ENCODE data around the gene OSBPL6. TPM values are rescaled to one million over a fixed set of nuclear protein-coding genes. Genes with fewer than 3 reads are reported as not detected.
A peak's percentile ranks its signal among the peaks of the same experiment; 100 is the strongest.

The OSBPL6 gene
- polyA plus RNA-seq, 1 donor (not counting 4 experiments of a cell fraction or from before 2014, with no cell fraction given): 11.6 TPM

DNA sequence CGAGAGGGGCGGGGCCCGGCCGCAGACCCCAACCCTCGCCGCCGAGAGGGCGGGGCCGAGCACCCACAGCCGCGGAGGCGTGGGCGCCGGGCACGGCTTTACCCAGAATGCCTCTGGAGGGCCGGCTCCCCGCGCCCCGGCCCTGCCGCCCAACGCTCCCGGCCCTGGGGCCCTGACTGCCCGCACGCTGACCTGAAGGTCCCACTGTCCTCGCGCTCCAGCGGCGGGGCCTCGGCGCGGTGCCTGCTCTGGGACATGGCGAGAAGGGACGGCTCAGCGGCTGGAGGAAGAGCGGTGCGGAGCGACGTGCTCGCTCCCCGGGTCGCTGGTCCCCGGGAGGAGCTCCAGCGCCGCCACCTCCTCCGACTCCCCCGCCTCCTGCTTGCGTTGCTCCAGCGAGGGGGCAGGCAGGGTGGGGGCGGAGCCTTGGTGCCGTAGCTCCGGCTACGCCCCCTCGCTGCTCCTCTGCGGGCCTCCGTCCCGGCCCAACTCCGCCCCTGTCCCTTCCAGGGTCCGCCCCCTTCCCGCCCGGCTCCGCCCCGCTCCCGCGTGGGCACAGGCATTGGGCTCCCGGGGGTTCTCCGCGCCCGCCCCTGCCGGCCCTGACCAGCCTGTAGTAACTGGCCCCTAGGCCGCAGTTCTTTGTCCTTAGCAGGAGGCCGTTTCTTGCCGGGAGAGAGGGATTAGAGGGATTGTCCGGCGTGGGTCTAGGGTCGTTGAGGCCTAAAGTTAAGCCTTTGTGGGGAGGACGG, 256.6 kb downstream of the OSBPL6 start, which contains the start of the genes PJVK and PRKRA:
Gene PJVK, plus strand, starts transcription at position 605 of the 752 bp plus-strand sequence. CDS start 2,032 bp downstream, outside the sequence.
Gene PRKRA, minus strand, starts transcription at position 402 of the 752 bp plus-strand sequence. Its CDS starts 145 bp downstream, at position 257.
- Histone ChIP-seq H3K9me3 (ENCODE audit: control insufficient read depth, low read depth, low read length) (no peaks in the 10 kb centered on the region), H3K4me1 (ENCODE audit: control insufficient read depth, extremely low read depth, insufficient read depth, low read length) (peaks cover 21% of the 10 kb centered on the region), H3K4me2 (ENCODE audit: control insufficient read depth, extremely low read depth, insufficient read depth, low read depth, low read length) (peak within 1 kb of the TSS; percentile 94), H3K79me2 (ENCODE audit: control insufficient read depth, insufficient read depth, low read length) (peaks cover 25% of the 10 kb centered on the region), H2AFZ (ENCODE audit: control insufficient read depth, low read length) (peak within 1 kb of the TSS; percentile 96), H3K4me3 (ENCODE audit: control insufficient read depth in 2 of 3, extremely low read depth in 1 of 3, insufficient read depth in 2 of 3, low read depth in 1 of 3, low read length in 3 of 3) (peak within 1 kb of the TSS; percentile 74 to 95 (median 83)), H4K20me1 (ENCODE audit: control insufficient read depth, extremely low read depth, insufficient read depth, low read length) (no peaks in the 10 kb centered on the region), H3K27me3 (ENCODE audit: control insufficient read depth, extremely low read depth, insufficient read depth, low read length) (no peaks in the 10 kb centered on the region), H3K9me1 (ENCODE audit: control insufficient read depth, extremely low read depth, insufficient read depth, low read length) (no peaks in the 10 kb centered on the region), H3K27ac (ENCODE audit: control insufficient read depth, insufficient read depth, low read length) (peak within 1 kb of the TSS; percentile 96), H3K9ac (ENCODE audit: control insufficient read depth, extremely low read depth, insufficient read depth, low read length) (peak within 1 kb of the TSS; percentile 95), H3K36me3 (ENCODE audit: control insufficient read depth in 2 of 2, extremely low read depth in 1 of 2, insufficient read depth in 2 of 2, low read length in 2 of 2) (peaks cover 0 to 1% of the 10 kb centered on the region in 2 experiments)
- FAIRE-seq (peak; percentile 53), DNase-seq (ENCODE audit: low read depth, low spot score) (peak; percentile 25)
- dilution Hi-C loops (cut with MboI; ENCODE audit: extremely low pct_ligation_motif_present, low sequenced_read_pairs): no loop called here
- no peak for TF ChIP-seq EZH2 (IDR thresholded peaks at IDR 0.05; ENCODE audit: low read length)
- TF ChIP-seq, protein P1, sequence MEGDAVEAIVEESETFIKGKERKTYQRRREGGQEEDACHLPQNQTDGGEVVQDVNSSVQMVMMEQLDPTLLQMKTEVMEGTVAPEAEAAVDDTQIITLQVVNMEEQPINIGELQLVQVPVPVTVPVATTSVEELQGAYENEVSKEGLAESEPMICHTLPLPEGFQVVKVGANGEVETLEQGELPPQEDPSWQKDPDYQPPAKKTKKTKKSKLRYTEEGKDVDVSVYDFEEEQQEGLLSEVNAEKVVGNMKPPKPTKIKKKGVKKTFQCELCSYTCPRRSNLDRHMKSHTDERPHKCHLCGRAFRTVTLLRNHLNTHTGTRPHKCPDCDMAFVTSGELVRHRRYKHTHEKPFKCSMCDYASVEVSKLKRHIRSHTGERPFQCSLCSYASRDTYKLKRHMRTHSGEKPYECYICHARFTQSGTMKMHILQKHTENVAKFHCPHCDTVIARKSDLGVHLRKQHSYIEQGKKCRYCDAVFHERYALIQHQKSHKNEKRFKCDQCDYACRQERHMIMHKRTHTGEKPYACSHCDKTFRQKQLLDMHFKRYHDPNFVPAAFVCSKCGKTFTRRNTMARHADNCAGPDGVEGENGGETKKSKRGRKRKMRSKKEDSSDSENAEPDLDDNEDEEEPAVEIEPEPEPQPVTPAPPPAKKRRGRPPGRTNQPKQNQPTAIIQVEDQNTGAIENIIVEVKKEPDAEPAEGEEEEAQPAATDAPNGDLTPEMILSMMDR (optimal IDR thresholded peaks at IDR 0.05 in 1 of 3, IDR thresholded peaks at IDR 0.05 in 1 of 3, conservative IDR thresholded peaks at IDR 0.05 in 1 of 3; ENCODE audit: extremely low read depth in 1 of 3, insufficient read depth in 2 of 3, low read length in 3 of 3): no peak

DNA sequence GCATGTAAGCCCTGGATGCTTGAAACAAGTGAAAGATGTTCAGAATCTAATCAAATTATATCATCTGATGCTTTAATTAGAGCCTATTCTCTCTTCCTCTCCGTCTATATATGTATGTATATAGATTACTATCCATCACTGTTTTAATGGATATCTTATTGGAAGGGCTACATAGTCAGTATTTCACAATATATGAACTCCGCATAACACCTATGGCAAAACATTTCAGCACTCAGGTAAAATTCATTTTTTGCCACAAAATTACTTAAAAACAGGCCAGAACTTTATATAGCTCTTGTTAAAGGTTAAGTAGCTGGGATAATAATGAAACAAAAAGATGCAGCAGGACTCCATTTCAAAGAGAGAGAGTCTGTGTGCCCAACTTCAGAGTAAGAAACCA, 258.0 kb downstream of the OSBPL6 start:
- no peak for FAIRE-seq
- no peak for DNase-seq (ENCODE audit: low read depth, low spot score)
- no peak overlapping the region for H3K4me3 ChIP-seq (ENCODE audit: control insufficient read depth in 2 of 3, extremely low read depth in 1 of 3, insufficient read depth in 2 of 3, low read depth in 1 of 3, low read length in 3 of 3)
- no peak overlapping the region for H2AFZ ChIP-seq (ENCODE audit: control insufficient read depth, low read length)
- H3K4me2 ChIP-seq (ENCODE audit: control insufficient read depth, extremely low read depth, insufficient read depth, low read depth, low read length): peak overlapping the region; percentile 94
- no peak overlapping the region for H3K27ac ChIP-seq (ENCODE audit: control insufficient read depth, insufficient read depth, low read length)
- dilution Hi-C loops (cut with MboI; ENCODE audit: extremely low pct_ligation_motif_present, low sequenced_read_pairs): no loop called here
- H3K4me1 ChIP-seq (ENCODE audit: control insufficient read depth, extremely low read depth, insufficient read depth, low read length): peaks cover 21% of the 10 kb centered on the region
- H3K9me3 ChIP-seq (ENCODE audit: control insufficient read depth, low read depth, low read length): no peaks in the 10 kb centered on the region
- peaks cover 0 to 1% of the 10 kb centered on the region in 2 experiments for H3K36me3 ChIP-seq (ENCODE audit: control insufficient read depth in 2 of 2, extremely low read depth in 1 of 2, insufficient read depth in 2 of 2, low read length in 2 of 2)
- H3K27me3 ChIP-seq (ENCODE audit: control insufficient read depth, extremely low read depth, insufficient read depth, low read length): no peaks in the 10 kb centered on the region
- TF ChIP-seq EZH2 (IDR thresholded peaks at IDR 0.05; ENCODE audit: low read length): no peak
- TF ChIP-seq, protein P1 (optimal IDR thresholded peaks at IDR 0.05 in 1 of 3, IDR thresholded peaks at IDR 0.05 in 1 of 3, conservative IDR thresholded peaks at IDR 0.05 in 1 of 3; ENCODE audit: extremely low read depth in 1 of 3, insufficient read depth in 2 of 3, low read length in 3 of 3): no peak
- H3K9me1 ChIP-seq (ENCODE audit: control insufficient read depth, extremely low read depth, insufficient read depth, low read length): no peaks in the 10 kb centered on the region
- H3K79me2 ChIP-seq (ENCODE audit: control insufficient read depth, insufficient read depth, low read length): peaks cover 25% of the 10 kb centered on the region
- no peaks in the 10 kb centered on the region for H4K20me1 ChIP-seq (ENCODE audit: control insufficient read depth, extremely low read depth, insufficient read depth, low read length)
- no peak overlapping the region for H3K9ac ChIP-seq (ENCODE audit: control insufficient read depth, extremely low read depth, insufficient read depth, low read length)

Other genes starting within 250 kb of the OSBPL6 start
- gene PDE11A, start 121.7 kb upstream of the OSBPL6 start, polyA plus RNA-seq: 0.01 to 0.05 TPM (median 0.04 TPM) in 3 replicates
- gene RBM45, start 82.1 kb upstream of the OSBPL6 start, polyA plus RNA-seq: 11.2 to 19.1 TPM (median 12.0 TPM) in 3 replicates

Measured in keratinocyte (primary cell).